Stimulated activated naive B cell treated with anti-CD40 and anti-IgM and Interleukin-4, amounts not matched to agents 10 μg/mL and 1 μg/mL and 100 μg/mL, for 72 hours (primary cell): ENCODE results near the gene LCE1A.
A peak's percentile ranks its signal among the peaks of the same experiment; 100 is the strongest.

ENCODE experiments used
- ATAC-seq, 2 donors: fragments of 150-1000 bp; cut with Tn5 transposase; replicated peaks; 2 replicates each; pipeline ENCODE4 v1.10.0; 2021; ENCODE audit warnings: moderate library complexity in 1 of 2
- DNase-seq: peaks from one replicate; pipeline ENCODE4 v3.0.0; 2021
- H3K27ac Mint-ChIP-seq: one replicate; pipeline ENCODE4 v1.8.0; 2022; ENCODE audit warnings: mild to moderate bottlenecking, mixed read lengths
- H3K27me3 Mint-ChIP-seq, 2 donors: one replicate each; pipeline ENCODE4 v1.8.0; 2022; ENCODE audit warnings: mixed read lengths in 2 of 2
- H3K36me3 Mint-ChIP-seq, 2 donors: one replicate each; pipeline ENCODE4 v1.8.0; 2022; ENCODE audit warnings: mixed read lengths in 2 of 2, mild to moderate bottlenecking in 1 of 2
- H3K4me1 Mint-ChIP-seq, 2 donors: one replicate each; pipeline ENCODE4 v1.8.0; 2022; ENCODE audit warnings: mixed read lengths in 2 of 2, mild to moderate bottlenecking in 1 of 2
- H3K4me3 Mint-ChIP-seq, 2 donors: one replicate each; pipeline ENCODE4 v1.8.0; 2022; ENCODE audit warnings: mild to moderate bottlenecking in 2 of 2, mixed read lengths in 2 of 2, moderate library complexity in 1 of 2
- H3K9me3 Mint-ChIP-seq, 2 donors: one replicate each; pipeline ENCODE4 v1.8.0; 2022; ENCODE audit warnings: mixed read lengths in 2 of 2, mild to moderate bottlenecking in 1 of 2

Gene LCE1A

GRCh38 chr1:152855661-152856060 lies 28.4 kb downstream of the LCE1A start:
- Mint-ChIP-seq H3K4me1 (no peaks in the 10 kb centered on the region), H3K9me3 (no peaks in the 10 kb centered on the region), H3K27ac (no peak overlapping the region), H3K27me3 (peaks cover 10 to 15% of the 10 kb centered on the region in 2 donors), H3K36me3 (no peaks in the 10 kb centered on the region), H3K4me3 (no peak overlapping the region)
- ATAC-seq (no peak), DNase-seq (no peak)

- H3K27ac Mint-ChIP-seq: no peak overlapping the region
- ATAC-seq: no peak
- H3K36me3 Mint-ChIP-seq: no peaks in the 10 kb centered on the region
- no peaks in the 10 kb centered on the region for H3K4me1 Mint-ChIP-seq
- H3K4me3 Mint-ChIP-seq: no peak overlapping the region
- H3K9me3 Mint-ChIP-seq: no peaks in the 10 kb centered on the region
- H3K27me3 Mint-ChIP-seq: peaks cover 14 to 20% of the 10 kb centered on the region in 2 donors
- DNase-seq: no peak
Measured at GRCh38 chr1:152858062-152858461, 30.8 kb downstream of the LCE1A start.

GRCh38 chr1:152859696-152860095 lies 32.4 kb downstream of the LCE1A start, which contains the start of gene LCE7A:
Gene LCE7A (plus strand): TSS chr1:152859996. CDS start chr1:152860698, 702 bp downstream.
- Mint-ChIP-seq H3K36me3 (no peaks in the 10 kb centered on the region), H3K4me1 (no peaks in the 10 kb centered on the region), H3K27ac (no peak within 1 kb of the TSS), H3K4me3 (no peak within 1 kb of the TSS), H3K9me3 (no peaks in the 10 kb centered on the region), H3K27me3 (peaks cover 14 to 15% of the 10 kb centered on the region in 2 donors)
- no peak for DNase-seq
- ATAC-seq: no peak

- Mint-ChIP-seq H3K4me1 (no peaks in the 10 kb centered on the region), H3K9me3 (no peaks in the 10 kb centered on the region), H3K36me3 (no peaks in the 10 kb centered on the region), H3K27ac (no peak overlapping the region), H3K4me3 (no peak overlapping the region), H3K27me3 (peaks cover 14 to 15% of the 10 kb centered on the region in 2 donors)
- ATAC-seq: no peak
- DNase-seq: no peak
Measured at GRCh38 chr1:152860129-152860528, 32.9 kb downstream of the LCE1A start.

GRCh38 chr1:152861374-152861773 lies 34.1 kb downstream of the LCE1A start:
- no peak overlapping the region for H3K4me3 Mint-ChIP-seq

GRCh38 chr1:152864443-152864842 lies 37.2 kb downstream of the LCE1A start:
- no peaks in the 10 kb centered on the region for H3K4me1 Mint-ChIP-seq
- H3K36me3 Mint-ChIP-seq: no peaks in the 10 kb centered on the region
- no peaks in the 10 kb centered on the region for H3K9me3 Mint-ChIP-seq

More at GRCh38 chr1:152861374-152861773, 34.1 kb downstream of the LCE1A start:
- H3K36me3 Mint-ChIP-seq: no peaks in the 10 kb centered on the region
- H3K27ac Mint-ChIP-seq: no peak overlapping the region
- no peaks in the 10 kb centered on the region for H3K4me1 Mint-ChIP-seq
- H3K27me3 Mint-ChIP-seq: peaks cover 14 to 15% of the 10 kb centered on the region in 2 donors
- no peaks in the 10 kb centered on the region for H3K9me3 Mint-ChIP-seq
- ATAC-seq (no peak), DNase-seq (no peak)

GRCh38 chr1:152866321-152866720 lies 39.0 kb downstream of the LCE1A start:
- ATAC-seq (no peak), DNase-seq (no peak)
- Mint-ChIP-seq H3K27ac (no peak overlapping the region), H3K27me3 (peaks cover 3 to 11% of the 10 kb centered on the region in 2 donors), H3K4me3 (no peak overlapping the region), H3K36me3 (no peaks in the 10 kb centered on the region), H3K4me1 (no peaks in the 10 kb centered on the region), H3K9me3 (no peaks in the 10 kb centered on the region)

More at GRCh38 chr1:152864443-152864842, 37.2 kb downstream of the LCE1A start:
- peaks cover 5% of the 10 kb centered on the region in 2 donors for H3K27me3 Mint-ChIP-seq
- H3K27ac Mint-ChIP-seq: no peak overlapping the region
- no peak overlapping the region for H3K4me3 Mint-ChIP-seq
- no peak for ATAC-seq
- DNase-seq: no peak

- Mint-ChIP-seq H3K27ac (no peak overlapping the region), H3K4me3 (no peak overlapping the region), H3K9me3 (no peaks in the 10 kb centered on the region), H3K4me1 (no peaks in the 10 kb centered on the region), H3K36me3 (no peaks in the 10 kb centered on the region), H3K27me3 (peaks cover 6 to 13% of the 10 kb centered on the region in 2 donors)
- DNase-seq: peak; percentile 56
- peak; percentile 79 to 87 for ATAC-seq
Measured at GRCh38 chr1:152869808-152870419, 42.6 kb downstream of the LCE1A start.

GRCh38 chr1:152870831-152871730 lies 43.8 kb downstream of the LCE1A start:
- Mint-ChIP-seq H3K4me3 (no peak overlapping the region), H3K27me3 (peaks cover 13 to 22% of the 10 kb centered on the region in 2 donors), H3K4me1 (no peaks in the 10 kb centered on the region), H3K36me3 (no peaks in the 10 kb centered on the region), H3K9me3 (no peaks in the 10 kb centered on the region), H3K27ac (no peak overlapping the region)
- DNase-seq: no peak
- no peak for ATAC-seq

GRCh38 chr1:152871731-152872126 lies 44.5 kb downstream of the LCE1A start:
- H3K9me3 Mint-ChIP-seq: no peaks in the 10 kb centered on the region
- no peak for DNase-seq
- H3K4me1 Mint-ChIP-seq: no peaks in the 10 kb centered on the region
- H3K27ac Mint-ChIP-seq: no peak overlapping the region
- H3K4me3 Mint-ChIP-seq: no peak overlapping the region
- H3K27me3 Mint-ChIP-seq: peaks cover 13 to 22% of the 10 kb centered on the region in 2 donors
- ATAC-seq: no peak
- H3K36me3 Mint-ChIP-seq: no peaks in the 10 kb centered on the region

GRCh38 chr1:152873495-152873894 lies 46.2 kb downstream of the LCE1A start:
- no peaks in the 10 kb centered on the region for H3K4me1 Mint-ChIP-seq
- no peak overlapping the region for H3K27ac Mint-ChIP-seq
- no peaks in the 10 kb centered on the region for H3K9me3 Mint-ChIP-seq
- peaks cover 22 to 31% of the 10 kb centered on the region in 2 donors for H3K27me3 Mint-ChIP-seq
- H3K36me3 Mint-ChIP-seq: no peaks in the 10 kb centered on the region
- no peak overlapping the region for H3K4me3 Mint-ChIP-seq
- ATAC-seq (no peak), DNase-seq (no peak)

- no peaks in the 10 kb centered on the region for H3K4me1 Mint-ChIP-seq
- DNase-seq: no peak
- H3K9me3 Mint-ChIP-seq: no peaks in the 10 kb centered on the region
- no peaks in the 10 kb centered on the region for H3K36me3 Mint-ChIP-seq
- no peak for ATAC-seq
- H3K27ac Mint-ChIP-seq: no peak overlapping the region
- peaks cover 21 to 24% of the 10 kb centered on the region in 2 donors for H3K27me3 Mint-ChIP-seq
- no peak overlapping the region for H3K4me3 Mint-ChIP-seq
Measured at GRCh38 chr1:152876827-152877226, 49.6 kb downstream of the LCE1A start.
